K562 (cell line): ENCODE results near the gene MMP24. TPM values are rescaled to one million over a fixed set of nuclear protein-coding genes. Genes with fewer than 3 reads are reported as not detected.

Experiments
- BRD9 ChIP-seq: fragments of 450-650 bp; IDR thresholded peaks from 2 replicates; pipeline ENCODE4 v1.6.1; 2018; ENCODE audit warnings: low read depth; ENCODE audit not compliant: partially characterized antibody
- HDAC1 ChIP-seq, 2 experiments: fragments of 450-650 bp; IDR thresholded peaks; 2 replicates each; pipeline ENCODE4 v1.6.1; 2016 to 2017; ENCODE audit warnings: inconsistent platforms in 1 of 2, mild to moderate bottlenecking in 1 of 2, moderate library complexity in 1 of 2
- JUN ChIP-seq, 2 experiments: sonication (generic) in 1 of 2; formaldehyde crosslinking in 1 of 2; IDR thresholded peaks; 2 replicates each; pipeline versions ENCODE4 v1.6.1 to v1.8.0; 2012 to 2022; ENCODE audit warnings: borderline replicate concordance in 2 of 2, mild to moderate bottlenecking in 2 of 2, improper control_type of control experiment in 1 of 2, low read depth in 1 of 2, low read length in 1 of 2, missing genetic modification reagents in 1 of 2
- L3MBTL2 ChIP-seq: fragments of 450-650 bp; IDR thresholded peaks from 2 replicates; pipeline ENCODE4 v1.6.1; 2016; ENCODE audit warnings: mild to moderate bottlenecking, moderate library complexity
- POLR2AphosphoS5 ChIP-seq: IDR thresholded peaks from 2 replicates; pipeline ENCODE4 v1.6.1; 2011; ENCODE audit warnings: mild to moderate bottlenecking, low read depth, low read length, moderate library complexity; ENCODE audit not compliant: control insufficient read depth, insufficient read depth
- SAP30 ChIP-seq: fragments of 200-600 bp; sonication (generic); IDR thresholded peaks from 2 replicates; pipeline ENCODE4 v1.6.1; 2012; ENCODE audit warnings: borderline replicate concordance, low read depth, mild to moderate bottlenecking, moderate library complexity, low read length, control low read depth, inconsistent platforms; ENCODE audit not compliant: insufficient read depth, poor library complexity, severe bottlenecking
- SIN3B ChIP-seq: fragments of 450-650 bp; IDR thresholded peaks from 2 replicates; pipeline ENCODE4 v1.6.1; 2017; ENCODE audit warnings: low read depth, mild to moderate bottlenecking, moderate library complexity
- SIX5 ChIP-seq, 2 experiments: IDR thresholded peaks; 2 replicates each; pipeline ENCODE4 v1.6.1; 2011; ENCODE audit warnings: low read length in 2 of 2, borderline replicate concordance in 1 of 2, low read depth in 1 of 2, mild to moderate bottlenecking in 1 of 2, moderate library complexity in 1 of 2; ENCODE audit not compliant: insufficient read depth in 1 of 2
- SMARCA4 ChIP-seq: fragments of 450-650 bp; IDR thresholded peaks from 2 replicates; pipeline ENCODE4 v1.6.1; 2016
- SUPT5H ChIP-seq: fragments of 450-650 bp; IDR thresholded peaks from 2 replicates; pipeline ENCODE4 v1.6.1; 2016
- ZFP36 ChIP-seq: fragments of 150-350 bp; IDR thresholded peaks from 2 replicates; pipeline ENCODE4 v1.6.1; 2018; ENCODE audit warnings: low read length, low read depth; ENCODE audit not compliant: partially characterized antibody
- ZNF23 ChIP-seq: fragments of 250-450 bp; sonication (Bioruptor Pico); IDR thresholded peaks from 2 replicates; pipeline ENCODE4 v1.4.0; 2020; ENCODE audit warnings: mild to moderate bottlenecking
- ZNF707 ChIP-seq: fragments of 250-450 bp; sonication (Bioruptor Pico); conservative IDR thresholded peaks from 2 replicates; pipeline ENCODE4 v1.8.0; 2022; ENCODE audit warnings: inconsistent platforms, mild to moderate bottlenecking, moderate library complexity
- polyA plus RNA-seq, 8 experiments: library from polyadenylated mRNA; depleted of rRNA in 4 of 8; stranded (reverse) in 5 of 8; unstranded in 3 of 8; fragments of >200 nt; fragmentation: Nextera tagmentation in 2 of 8; fragmentation: Illumina TruSeq in 1 of 8; extraction: Ambion mirVana in 2 of 8; extraction: Trizol in 1 of 8; gene quantifications; 2 replicates each; pipeline versions ENCODE4 v1.2.1 to v1.2.3, GENCODE V29; 2011 to 2014; ENCODE audit warnings: inconsistent platforms in 1 of 8, missing spikeins in 1 of 8
- total RNA-seq, 7 experiments: library from RNA; depleted of rRNA in 6 of 7; stranded (reverse); fragments of >200 nt in 6 of 7; fragmentation: Illumina TruSeq in 2 of 7; extraction: Trizol in 2 of 7; gene quantifications; 2 replicates each; pipeline versions ENCODE4 v1.2.1 to v1.2.3, GENCODE V29; 2011 to 2021; ENCODE audit warnings: low replicate concordance in 1 of 7
- TF ChIP-seq, protein P1 (sequence below): sonication (generic); formaldehyde crosslinking; IDR thresholded peaks from 2 replicates; pipeline ENCODE4 v1.8.0; 2023; ENCODE audit warnings: mild to moderate bottlenecking, missing genetic modification reagents
- TF ChIP-seq, protein P2 (sequence below), 2 experiments: fragments of 450-650 bp; IDR thresholded peaks; 2 replicates each; pipeline ENCODE4 v1.6.1; 2016
- TF ChIP-seq, protein P3 (sequence below): sonication (generic); formaldehyde crosslinking; IDR thresholded peaks from 2 replicates; pipeline ENCODE4 v1.8.0; 2022; ENCODE audit warnings: missing genetic modification reagents, mild to moderate bottlenecking, borderline replicate concordance
- TF ChIP-seq, protein P4 (sequence below): fragments of 450-650 bp; IDR thresholded peaks from 2 replicates; pipeline ENCODE4 v1.6.1; 2016

MMP24 gene
- total and polyA plus RNA-seq, 9 of the 15 experiments (the other 6 are each of a cell fraction or from before 2014, with no cell fraction given): 0.03 to 0.07 (median 0.03) TPM; not detected in 6

DNA sequence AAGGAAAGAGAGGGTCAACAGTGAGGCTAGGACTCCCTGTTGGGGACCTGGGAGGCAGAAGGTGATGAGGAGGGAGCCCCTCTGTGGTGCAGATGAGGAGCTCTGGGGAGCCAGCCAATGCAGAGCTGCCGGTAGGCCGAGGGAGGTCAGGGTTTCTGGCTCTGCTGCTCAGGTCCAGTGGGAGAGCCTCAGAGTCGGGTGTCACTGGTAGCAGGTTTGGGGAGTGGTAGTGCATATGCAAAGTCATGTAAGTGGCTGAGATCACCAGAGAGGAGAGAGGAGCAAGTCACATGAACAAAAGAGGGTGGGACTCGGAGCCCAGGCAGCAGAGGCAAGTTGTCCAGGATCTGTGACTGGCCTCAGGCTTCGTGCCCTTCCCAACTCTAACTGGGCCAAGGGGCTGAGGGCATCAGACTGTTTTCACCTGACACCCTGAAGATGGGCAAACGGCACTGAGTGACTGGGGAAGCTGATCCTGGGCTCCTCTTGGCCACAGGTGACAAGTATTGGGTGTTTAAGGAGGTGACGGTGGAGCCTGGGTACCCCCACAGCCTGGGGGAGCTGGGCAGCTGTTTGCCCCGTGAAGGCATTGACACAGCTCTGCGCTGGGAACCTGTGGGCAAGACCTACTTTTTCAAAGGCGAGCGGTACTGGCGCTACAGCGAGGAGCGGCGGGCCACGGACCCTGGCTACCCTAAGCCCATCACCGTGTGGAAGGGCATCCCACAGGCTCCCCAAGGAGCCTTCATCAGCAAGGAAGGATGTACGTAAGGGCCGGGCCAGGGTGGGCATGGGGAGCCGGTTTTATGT is 44.8 kb downstream of the MMP24 start (continued):
- TF ChIP-seq, protein P1, sequence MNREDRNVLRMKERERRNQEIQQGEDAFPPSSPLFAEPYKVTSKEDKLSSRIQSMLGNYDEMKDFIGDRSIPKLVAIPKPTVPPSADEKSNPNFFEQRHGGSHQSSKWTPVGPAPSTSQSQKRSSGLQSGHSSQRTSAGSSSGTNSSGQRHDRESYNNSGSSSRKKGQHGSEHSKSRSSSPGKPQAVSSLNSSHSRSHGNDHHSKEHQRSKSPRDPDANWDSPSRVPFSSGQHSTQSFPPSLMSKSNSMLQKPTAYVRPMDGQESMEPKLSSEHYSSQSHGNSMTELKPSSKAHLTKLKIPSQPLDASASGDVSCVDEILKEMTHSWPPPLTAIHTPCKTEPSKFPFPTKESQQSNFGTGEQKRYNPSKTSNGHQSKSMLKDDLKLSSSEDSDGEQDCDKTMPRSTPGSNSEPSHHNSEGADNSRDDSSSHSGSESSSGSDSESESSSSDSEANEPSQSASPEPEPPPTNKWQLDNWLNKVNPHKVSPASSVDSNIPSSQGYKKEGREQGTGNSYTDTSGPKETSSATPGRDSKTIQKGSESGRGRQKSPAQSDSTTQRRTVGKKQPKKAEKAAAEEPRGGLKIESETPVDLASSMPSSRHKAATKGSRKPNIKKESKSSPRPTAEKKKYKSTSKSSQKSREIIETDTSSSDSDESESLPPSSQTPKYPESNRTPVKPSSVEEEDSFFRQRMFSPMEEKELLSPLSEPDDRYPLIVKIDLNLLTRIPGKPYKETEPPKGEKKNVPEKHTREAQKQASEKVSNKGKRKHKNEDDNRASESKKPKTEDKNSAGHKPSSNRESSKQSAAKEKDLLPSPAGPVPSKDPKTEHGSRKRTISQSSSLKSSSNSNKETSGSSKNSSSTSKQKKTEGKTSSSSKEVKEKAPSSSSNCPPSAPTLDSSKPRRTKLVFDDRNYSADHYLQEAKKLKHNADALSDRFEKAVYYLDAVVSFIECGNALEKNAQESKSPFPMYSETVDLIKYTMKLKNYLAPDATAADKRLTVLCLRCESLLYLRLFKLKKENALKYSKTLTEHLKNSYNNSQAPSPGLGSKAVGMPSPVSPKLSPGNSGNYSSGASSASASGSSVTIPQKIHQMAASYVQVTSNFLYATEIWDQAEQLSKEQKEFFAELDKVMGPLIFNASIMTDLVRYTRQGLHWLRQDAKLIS (CRISPR knock-in tag): no peak
- TF ChIP-seq ZNF23 (CRISPR knock-in tag) (no peak), JUN (IDR thresholded peaks at IDR 0.05; ENCODE audit: borderline replicate concordance, low read depth, low read length) (peak; percentile 85), JUN (CRISPR knock-in tag; IDR thresholded peaks at IDR 0.05; ENCODE audit: borderline replicate concordance) (no peak), ZNF707 (CRISPR knock-in tag) (no peak), SIX5 (IDR thresholded peaks at IDR 0.05; ENCODE audit: borderline replicate concordance in 1 of 2, insufficient read depth in 1 of 2, low read depth in 1 of 2, low read length in 2 of 2) (no peak), BRD9 (peak; percentile 26), POLR2AphosphoS5 (no peak), SMARCA4 (peak; percentile 46; the same call in 1 of the 2 replicates), L3MBTL2 (peak; percentile 39; the same call in 1 of the 2 replicates), SUPT5H (peak; percentile 40; the same call in 1 of the 2 replicates), SIN3B (no peak; the same call in 1 of the 2 replicates), ZFP36 (peak; percentile 7), HDAC1 (IDR thresholded peaks at IDR 0.05) (peak in 1 of 2 experiments; percentile 32; a peak in 1 of 4 replicates), SAP30 (no peak)
- TF ChIP-seq, protein P2, sequence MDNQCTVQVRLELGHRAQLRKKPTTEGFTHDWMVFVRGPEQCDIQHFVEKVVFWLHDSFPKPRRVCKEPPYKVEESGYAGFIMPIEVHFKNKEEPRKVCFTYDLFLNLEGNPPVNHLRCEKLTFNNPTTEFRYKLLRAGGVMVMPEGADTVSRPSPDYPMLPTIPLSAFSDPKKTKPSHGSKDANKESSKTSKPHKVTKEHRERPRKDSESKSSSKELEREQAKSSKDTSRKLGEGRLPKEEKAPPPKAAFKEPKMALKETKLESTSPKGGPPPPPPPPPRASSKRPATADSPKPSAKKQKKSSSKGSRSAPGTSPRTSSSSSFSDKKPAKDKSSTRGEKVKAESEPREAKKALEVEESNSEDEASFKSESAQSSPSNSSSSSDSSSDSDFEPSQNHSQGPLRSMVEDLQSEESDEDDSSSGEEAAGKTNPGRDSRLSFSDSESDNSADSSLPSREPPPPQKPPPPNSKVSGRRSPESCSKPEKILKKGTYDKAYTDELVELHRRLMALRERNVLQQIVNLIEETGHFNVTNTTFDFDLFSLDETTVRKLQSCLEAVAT (IDR thresholded peaks at IDR 0.05): 0 out of 4 replicates have a peak, but pooled peaks of 1 of the 2 experiments have one; percentile 45
- TF ChIP-seq, protein P3, sequence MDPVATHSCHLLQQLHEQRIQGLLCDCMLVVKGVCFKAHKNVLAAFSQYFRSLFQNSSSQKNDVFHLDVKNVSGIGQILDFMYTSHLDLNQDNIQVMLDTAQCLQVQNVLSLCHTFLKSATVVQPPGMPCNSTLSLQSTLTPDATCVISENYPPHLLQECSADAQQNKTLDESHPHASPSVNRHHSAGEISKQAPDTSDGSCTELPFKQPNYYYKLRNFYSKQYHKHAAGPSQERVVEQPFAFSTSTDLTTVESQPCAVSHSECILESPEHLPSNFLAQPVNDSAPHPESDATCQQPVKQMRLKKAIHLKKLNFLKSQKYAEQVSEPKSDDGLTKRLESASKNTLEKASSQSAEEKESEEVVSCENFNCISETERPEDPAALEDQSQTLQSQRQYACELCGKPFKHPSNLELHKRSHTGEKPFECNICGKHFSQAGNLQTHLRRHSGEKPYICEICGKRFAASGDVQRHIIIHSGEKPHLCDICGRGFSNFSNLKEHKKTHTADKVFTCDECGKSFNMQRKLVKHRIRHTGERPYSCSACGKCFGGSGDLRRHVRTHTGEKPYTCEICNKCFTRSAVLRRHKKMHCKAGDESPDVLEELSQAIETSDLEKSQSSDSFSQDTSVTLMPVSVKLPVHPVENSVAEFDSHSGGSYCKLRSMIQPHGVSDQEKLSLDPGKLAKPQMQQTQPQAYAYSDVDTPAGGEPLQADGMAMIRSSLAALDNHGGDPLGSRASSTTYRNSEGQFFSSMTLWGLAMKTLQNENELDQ (CRISPR knock-in tag): no peak
- TF ChIP-seq, protein P4, sequence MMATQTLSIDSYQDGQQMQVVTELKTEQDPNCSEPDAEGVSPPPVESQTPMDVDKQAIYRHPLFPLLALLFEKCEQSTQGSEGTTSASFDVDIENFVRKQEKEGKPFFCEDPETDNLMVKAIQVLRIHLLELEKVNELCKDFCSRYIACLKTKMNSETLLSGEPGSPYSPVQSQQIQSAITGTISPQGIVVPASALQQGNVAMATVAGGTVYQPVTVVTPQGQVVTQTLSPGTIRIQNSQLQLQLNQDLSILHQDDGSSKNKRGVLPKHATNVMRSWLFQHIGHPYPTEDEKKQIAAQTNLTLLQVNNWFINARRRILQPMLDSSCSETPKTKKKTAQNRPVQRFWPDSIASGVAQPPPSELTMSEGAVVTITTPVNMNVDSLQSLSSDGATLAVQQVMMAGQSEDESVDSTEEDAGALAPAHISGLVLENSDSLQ: peak; percentile 38; the same call in 1 of the 2 replicates
